HT-29 (cell line): ENCODE data around the gene AMPD3. TPM values are rescaled to one million over a fixed set of nuclear protein-coding genes. Genes with fewer than 3 reads are reported as not detected.
A peak's percentile ranks its signal among the peaks of the same experiment; 100 is the strongest.

ENCODE experiments used
- DNase-seq: peaks from one replicate; pipeline ENCODE4 v3.0.0-alpha.2; 2015; ENCODE audit warnings: low spot score
- total RNA-seq: library from RNA; depleted of rRNA; stranded (reverse); fragments of >200 nt; shearing (Covaris generic); gene quantifications from 2 replicates; pipeline ENCODE4 v1.2.3, GENCODE V29; 2014

Gene AMPD3
- total RNA-seq, 1 experiment from 2014 or later = 10.4 TPM

GRCh38 chr11:10438458-10438857, 16.6 kb upstream of the AMPD3 start:
- no peak for DNase-seq

GRCh38 chr11:10439351-10439750, 15.7 kb upstream of the AMPD3 start:
- DNase-seq = no peak

GRCh38 chr11:10439924-10440323, 15.1 kb upstream of the AMPD3 start:
- DNase-seq = no peak

- no peak for DNase-seq
These were observed 14.7 kb upstream of the AMPD3 start for GRCh38 chr11:10440401-10440800.

- no peak for DNase-seq
These were observed 14.0 kb upstream of the AMPD3 start for GRCh38 chr11:10441091-10441490.

GRCh38 chr11:10441652-10442503, 13.2 kb upstream of the AMPD3 start:
- no peak for DNase-seq

- DNase-seq = no peak
These were observed 11.9 kb upstream of the AMPD3 start for GRCh38 chr11:10443152-10443551.

DNA sequence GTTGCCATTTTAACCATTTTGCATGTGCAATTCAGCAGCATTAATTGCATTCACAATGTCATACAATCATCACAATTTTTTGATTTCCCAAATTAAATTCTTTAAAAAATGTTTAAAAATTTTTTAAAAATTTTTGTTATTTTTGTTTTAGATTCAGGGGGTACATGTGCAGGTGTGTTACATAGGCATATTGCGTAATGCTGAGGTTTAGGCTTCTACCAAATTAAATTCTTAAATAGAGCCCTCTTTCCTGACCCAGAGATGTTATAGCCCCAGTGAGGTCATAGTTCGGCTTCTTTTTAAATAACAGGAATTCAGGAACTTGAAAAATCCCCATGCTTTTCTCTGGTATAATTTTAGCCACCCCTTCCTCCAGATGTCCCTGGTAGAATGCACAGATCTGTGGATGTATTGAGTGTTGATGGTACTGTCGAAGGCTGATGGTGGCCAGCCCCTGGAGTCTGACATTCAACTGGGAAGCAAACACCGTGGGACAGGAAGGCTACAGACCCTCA, 11.3 kb upstream of the AMPD3 start:
- DNase-seq = no peak

- no peak for DNase-seq
These were observed 10.2 kb upstream of the AMPD3 start for GRCh38 chr11:10444725-10445315.

- no peak for DNase-seq
These were observed 7.6 kb upstream of the AMPD3 start for GRCh38 chr11:10447445-10447844.

DNA sequence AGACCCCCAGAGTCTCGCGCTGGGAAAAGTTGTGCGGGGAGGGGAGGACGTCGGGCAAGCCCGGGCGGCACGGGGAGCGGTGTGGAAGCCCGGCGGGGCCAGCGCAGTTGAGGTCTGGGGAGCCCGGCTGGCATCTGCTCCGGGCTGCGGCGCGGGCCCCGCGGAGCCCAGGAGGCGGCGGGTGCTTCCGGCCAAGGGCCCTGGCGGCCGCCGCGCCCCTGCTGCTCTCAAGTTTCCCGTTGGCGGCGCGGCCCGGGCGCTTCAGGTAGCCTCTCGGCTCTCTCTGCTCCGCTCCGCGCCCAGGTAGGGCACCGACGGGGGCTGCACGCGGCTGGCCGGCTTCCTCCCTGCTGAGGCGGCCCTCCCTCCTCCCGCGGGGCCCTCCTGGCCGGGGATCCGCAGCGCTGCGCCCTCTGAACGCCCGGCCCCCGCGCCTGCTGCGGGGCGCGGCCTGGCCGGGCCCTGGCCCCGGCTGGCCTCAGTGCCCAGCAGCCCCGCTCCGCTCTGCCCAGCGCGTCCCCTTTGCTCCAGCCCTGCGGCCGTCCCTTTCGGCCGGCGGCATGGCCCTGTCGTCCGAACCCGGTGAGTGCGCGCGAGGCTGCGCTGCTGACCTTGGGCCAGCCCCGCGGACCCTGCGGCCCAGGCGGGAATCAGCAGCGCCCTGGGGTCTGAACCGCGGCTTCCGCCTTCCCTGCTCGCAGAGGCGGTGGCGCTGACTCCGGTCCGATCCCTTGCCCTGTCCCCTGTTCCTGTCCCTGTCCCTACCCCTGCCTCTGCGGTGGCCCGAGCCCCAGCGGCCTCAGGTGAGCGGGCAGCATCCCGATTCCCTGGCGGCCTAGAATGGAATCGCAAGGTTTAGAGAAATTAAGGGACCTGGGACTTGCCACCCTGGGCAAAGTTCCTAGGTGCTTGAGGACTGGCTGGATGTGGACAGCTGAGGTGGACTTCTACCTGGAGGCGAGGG, 4.3 kb upstream of the AMPD3 start:
- DNase-seq = peak; percentile 94

DNA sequence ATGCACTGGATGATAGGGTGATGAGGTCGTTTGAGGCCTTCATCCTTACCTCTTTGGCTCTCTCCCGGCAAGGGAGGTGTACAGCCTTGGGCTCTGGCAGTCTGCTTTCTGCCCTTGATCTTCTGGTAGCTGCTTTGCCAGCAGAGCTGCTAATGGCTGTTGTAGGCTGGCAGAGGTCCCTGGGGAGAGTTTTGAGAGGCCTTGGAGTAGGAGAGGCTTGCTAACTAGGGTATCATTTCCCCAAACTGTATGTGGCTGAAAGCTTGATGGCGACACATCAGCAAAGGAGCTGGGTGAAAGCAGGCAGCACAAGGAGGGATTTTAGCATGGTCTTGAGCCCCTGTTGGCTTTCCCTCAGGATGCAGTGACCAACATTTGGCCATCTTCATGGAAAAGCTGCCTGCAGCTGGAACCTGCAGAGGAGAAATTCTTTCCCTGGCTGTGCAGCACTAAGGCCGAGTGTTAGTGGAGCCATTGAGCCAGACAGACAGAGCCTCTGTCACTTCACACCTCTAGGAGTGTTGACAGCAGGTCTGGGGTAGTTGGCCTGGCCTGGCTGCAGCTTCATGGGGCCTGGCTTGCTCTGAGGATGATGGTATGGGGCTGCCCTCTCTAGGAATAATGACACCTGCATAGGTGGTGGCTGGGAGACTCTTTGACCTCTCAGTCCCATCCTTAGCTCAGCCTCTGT, 3.5 kb upstream of the AMPD3 start:
- no peak for DNase-seq

GRCh38 chr11:10452211-10452767, 2.8 kb upstream of the AMPD3 start:
- no peak for DNase-seq

DNA sequence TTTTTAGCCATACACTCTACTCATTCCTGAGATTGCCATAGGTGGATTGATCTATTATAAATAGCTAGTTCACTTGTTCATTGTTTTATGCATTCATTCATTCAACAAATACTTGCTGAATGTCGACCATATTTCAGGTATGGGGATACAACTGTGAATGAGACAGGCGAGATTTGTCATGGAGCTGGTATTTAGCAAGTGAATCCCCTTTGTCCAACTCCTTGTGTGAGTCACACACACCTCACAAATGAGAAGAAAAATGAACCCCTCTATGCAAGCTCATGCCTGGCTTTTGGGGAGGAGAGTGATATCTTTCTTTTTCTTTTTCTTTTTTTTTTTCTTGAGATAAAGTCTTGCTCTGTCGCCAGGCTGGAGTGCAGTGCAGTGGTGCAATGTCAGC, 1.8 kb upstream of the AMPD3 start:
- no peak for DNase-seq

- peak; percentile 66 for DNase-seq
These were observed 798 bp downstream of the AMPD3 start for GRCh38 chr11:10455637-10456487.

- DNase-seq = no peak
These were observed 1.5 kb downstream of the AMPD3 start for GRCh38 chr11:10456519-10456918.

DNA sequence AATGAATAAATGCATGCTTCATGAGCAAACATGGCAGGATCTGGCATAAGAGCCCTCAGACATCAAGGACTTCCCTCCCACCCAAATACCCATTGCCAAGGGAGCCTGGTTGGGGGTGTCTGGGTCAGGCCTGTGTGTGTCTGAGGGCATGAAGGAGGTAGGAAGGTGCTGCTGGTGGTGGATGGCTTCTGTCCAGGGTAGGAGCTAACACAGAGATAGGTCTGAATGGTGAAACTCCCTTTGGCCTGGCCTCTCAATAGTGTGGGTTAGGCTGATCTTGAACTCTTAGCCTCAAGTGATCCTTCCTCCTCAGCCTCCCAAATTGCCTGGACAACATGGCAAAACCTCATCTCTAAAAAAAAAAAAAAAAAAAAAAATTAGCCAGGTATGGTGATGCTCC, 2.8 kb downstream of the AMPD3 start:
- no peak for DNase-seq

DNA sequence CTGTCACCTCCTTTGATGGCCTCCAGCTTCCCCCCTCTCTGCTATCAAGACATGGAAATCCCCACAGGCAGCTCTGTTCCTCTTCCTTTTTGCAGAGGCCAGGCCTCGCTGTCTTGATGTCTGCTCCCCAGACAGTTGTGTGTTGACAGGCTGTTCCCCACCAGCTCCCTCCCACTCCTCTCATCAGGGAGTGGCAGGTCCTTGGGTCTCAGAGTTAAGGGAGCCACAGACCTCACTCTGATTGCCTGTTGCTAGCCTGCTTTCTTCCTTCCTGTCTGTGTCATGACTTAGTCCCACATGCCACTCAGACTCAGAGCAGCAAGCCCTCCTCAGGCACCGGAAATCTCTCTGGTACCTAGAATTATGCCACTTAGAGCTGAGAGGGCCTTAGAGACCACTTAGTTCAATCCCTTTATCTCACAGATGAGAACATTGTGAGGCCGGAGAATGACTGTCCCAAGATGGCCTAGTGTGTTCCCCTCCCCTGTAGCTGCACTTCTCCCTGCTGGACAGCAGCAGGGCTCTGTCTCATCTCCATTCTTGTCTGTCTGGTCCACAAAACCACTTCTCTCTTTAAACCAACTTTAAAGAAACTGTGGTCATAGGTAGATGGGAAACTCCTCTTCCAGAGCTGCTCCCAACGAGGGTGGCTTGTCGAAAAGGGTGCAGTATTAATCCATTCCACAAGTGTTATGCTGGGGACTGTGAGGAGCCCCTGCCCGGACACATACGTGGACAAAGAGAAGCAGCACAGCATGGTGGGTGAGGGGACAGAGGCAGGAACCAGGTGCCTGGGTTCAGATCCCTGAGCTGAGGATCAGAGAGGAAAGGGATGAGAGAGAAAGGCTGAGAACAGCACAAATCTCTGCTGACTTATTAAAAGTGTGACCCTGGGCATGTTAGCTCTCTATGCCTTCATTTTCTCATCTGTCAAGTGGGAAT, 4.2 kb downstream of the AMPD3 start:
- no peak for DNase-seq
